ENCODE data around the gene TAGLN2.
A peak's percentile ranks its signal among the peaks of the same experiment; 100 is the strongest.

TAGLN2 gene

GRCh38 chr1:159924791-159925718 is at the start of gene TAGLN2:
TAGLN2 (minus strand) TSS chr1:159925507; CDS start chr1:159920509, 4,998 bp downstream.
- DNase-seq (ENCODE audit: low read depth in 1 of 2, low spot score in 1 of 2), result peak; percentile 79 to 86

DNA sequence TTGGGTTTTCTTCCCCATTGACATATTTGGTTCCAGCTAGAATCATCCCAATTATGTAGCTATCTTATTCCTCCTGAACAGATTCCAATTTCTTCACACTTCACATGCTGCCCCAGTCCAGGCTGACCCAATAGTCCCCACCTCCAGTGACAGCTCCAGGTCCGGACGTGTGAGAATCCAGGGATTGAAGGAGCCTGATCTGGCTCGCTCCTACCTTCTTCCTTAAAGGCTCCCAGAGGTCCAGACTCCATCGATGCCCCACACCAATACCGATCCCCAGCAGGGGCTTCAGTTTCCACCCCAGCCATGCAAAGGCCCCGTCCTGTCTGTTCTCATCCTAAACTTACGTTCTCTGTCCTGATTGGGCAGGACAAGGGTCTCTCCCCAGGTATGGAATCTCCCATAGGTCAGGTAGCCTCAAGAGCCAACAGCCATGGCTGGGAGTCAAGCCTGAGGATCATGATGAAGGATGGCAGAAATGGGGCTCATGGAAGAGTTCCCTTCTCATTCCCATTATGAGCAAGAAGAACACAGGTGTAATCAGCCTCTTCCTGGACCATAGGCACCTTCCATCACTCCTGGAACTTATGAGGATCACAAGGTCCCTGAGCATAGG is 49.2 kb upstream of the TAGLN2 start:
- DNase-seq (ENCODE audit: low read depth in 1 of 2, low spot score in 1 of 2), result no peak

DNA sequence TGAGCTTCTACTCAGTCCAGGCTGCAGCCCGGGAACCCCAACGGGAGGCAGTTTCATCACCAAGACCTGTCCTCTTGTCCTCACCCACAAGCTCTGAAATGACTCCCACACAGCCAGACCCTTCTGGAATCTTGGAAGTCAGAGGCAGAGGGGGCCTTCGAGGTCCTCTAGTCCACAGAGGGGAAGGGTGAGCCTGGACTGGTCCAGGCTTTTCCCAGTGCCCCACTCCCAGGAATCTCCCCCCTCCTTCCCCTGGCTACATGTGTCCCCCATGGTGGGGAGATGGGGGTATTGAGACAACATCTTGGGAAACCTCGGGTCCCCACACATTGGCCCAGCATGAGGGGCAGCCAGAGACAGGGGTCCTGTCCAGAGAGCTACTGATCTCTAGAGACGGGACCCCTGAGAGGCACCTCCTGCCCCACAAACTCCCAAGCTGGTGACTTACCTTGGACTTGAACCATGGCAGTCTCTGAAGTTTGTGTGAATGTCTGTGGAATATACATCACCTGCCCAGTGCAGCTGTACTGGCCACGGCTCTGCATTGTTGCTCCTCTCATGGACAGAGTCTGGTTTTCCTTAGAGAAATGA is 48.1 kb upstream of the TAGLN2 start:
- DNase-seq (ENCODE audit: low read depth in 1 of 2, low spot score in 1 of 2), result no peak

DNA sequence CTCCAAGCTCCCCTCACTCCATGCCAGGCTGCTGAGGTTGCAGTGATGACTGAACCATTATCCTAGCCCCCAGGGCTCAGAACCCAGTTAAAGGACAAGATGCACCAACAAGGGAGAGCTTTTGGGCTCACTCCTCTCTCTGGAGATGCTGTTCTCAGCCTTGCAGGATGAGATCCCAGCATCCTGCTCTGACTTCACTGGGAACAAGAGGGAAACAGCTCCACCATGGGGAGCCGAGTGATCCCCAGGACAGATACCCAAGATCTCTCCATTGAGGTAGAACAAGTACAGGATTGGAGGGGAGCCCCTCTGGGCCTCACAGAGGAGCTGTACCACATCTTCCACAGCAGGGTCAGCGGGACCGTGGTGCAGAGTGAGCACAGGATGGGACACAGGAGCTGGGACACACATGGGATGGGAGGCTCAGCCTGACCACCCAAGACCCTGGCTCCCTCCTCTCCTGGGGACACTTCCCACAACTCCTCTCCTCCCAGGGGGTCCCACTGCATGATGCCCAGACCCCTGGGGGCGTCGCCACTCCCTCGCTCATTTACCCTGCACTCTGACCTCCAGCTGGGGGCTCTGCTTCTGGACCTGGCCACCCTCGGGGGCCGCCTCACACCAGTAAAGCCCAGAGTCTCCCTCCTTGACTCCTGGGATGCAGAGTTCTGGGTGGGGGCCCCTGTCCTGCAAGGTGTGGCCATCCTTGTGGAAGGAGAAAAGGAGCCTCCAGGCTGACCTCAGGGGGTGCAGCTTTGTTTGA is 47.3 kb upstream of the TAGLN2 start:
- no peak for DNase-seq (ENCODE audit: low read depth in 1 of 2, low spot score in 1 of 2)

DNA sequence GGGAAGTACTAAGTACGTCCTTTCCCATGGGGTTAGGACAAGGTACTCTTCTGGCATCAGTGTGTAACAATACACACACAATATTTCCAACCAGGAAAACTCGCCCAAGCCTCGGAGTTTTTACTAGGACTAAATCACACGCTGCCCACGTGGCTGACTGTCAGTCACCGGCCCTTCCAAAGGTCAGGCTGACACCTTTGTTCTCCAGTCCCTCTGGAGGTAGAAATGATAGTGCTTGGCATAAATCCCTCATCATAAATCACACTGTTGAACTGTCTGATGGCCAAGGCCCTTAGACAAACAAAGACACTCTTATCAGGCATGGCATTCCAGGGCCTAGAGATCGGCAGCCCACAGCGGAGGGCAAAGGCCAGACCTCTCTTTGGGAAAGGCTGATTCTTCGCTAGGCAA is 45.6 kb upstream of the TAGLN2 start:
- DNase-seq (ENCODE audit: low read depth in 1 of 2, low spot score in 1 of 2), result no peak

GRCh38 chr1:159968901-159969300 is 43.6 kb upstream of the TAGLN2 start:
- no peak for DNase-seq (ENCODE audit: low read depth in 1 of 2, low spot score in 1 of 2)

GRCh38 chr1:159965263-159965662 is 40.0 kb upstream of the TAGLN2 start:
- DNase-seq (ENCODE audit: low read depth in 1 of 2, low spot score in 1 of 2), result no peak

- DNase-seq (ENCODE audit: low read depth in 1 of 2, low spot score in 1 of 2), result no peak
Observed at GRCh38 chr1:159964144-159964543, 38.8 kb upstream of the TAGLN2 start.

- DNase-seq (ENCODE audit: low read depth in 1 of 2, low spot score in 1 of 2), result no peak
Observed at GRCh38 chr1:159962176-159962575, 36.9 kb upstream of the TAGLN2 start.

- no peak for DNase-seq (ENCODE audit: low read depth in 1 of 2, low spot score in 1 of 2)
Observed at GRCh38 chr1:159961636-159962035, 36.3 kb upstream of the TAGLN2 start.

DNA sequence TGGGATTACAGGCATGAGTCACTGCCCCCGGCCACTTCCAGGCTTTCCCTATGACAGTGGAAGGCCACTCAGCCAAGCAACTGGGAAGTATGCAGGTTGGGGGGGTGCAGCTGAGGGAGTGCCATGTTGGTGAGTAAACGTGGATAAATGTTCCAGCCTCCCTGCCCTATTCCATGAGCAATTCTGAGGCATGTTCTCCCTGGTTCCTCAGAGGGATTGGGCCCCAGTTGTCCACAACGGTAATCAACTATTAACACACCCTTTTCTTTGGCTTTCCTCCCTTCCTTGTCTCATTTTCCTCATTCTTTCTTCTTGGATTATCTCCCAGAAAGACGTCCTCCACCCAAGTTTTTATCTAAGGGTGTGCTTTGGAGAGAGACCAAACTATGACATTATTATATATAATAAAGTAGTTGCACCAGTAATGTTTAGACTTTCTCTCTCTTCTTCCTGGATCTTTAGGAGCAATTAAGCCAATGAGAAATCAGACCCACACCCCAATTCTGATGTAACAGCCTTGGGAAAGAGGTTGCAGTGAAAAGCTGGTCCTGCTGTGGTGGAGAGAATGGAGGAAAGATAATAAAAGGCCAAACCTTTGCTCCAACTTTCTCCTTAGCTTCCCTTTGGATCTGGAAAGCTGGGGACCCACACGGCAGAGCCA is 35.5 kb upstream of the TAGLN2 start:
- DNase-seq (ENCODE audit: low read depth in 1 of 2, low spot score in 1 of 2), result no peak

GRCh38 chr1:159959451-159959850 is 34.1 kb upstream of the TAGLN2 start:
- no peak for DNase-seq (ENCODE audit: low read depth in 1 of 2, low spot score in 1 of 2)

DNA sequence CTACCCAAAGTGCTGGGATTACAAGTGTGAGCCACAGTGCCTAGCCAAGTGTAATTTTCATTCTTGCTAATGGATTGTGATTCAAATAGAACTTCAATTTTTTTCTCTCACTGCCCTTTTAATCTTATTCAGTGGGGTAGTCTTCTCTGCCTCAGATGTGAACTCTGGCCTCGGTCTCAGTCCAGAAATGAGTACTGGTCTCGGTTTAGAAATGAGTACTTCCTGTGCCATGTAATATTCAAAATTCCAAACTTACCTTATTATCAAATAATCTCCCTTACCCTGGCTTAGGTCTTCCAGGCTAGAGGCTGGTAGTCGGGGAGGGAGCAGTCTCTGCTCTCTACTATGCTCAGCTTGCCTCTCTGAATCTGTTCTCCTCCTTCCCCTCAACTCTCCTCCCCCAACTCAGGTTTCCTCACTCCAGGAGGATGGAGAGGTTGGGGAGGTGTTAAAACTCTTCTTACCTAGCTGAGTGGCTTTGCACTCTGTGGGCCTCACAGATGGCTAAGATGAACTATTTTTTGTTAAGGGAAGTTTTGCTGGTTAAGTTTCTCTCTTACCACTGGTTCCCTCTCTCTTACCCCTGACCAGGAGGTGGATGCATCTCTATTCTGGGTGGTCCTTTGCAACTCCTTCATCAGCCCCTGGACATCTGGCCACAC is 33.5 kb upstream of the TAGLN2 start:
- DNase-seq (ENCODE audit: low read depth in 1 of 2, low spot score in 1 of 2), result no peak

DNA sequence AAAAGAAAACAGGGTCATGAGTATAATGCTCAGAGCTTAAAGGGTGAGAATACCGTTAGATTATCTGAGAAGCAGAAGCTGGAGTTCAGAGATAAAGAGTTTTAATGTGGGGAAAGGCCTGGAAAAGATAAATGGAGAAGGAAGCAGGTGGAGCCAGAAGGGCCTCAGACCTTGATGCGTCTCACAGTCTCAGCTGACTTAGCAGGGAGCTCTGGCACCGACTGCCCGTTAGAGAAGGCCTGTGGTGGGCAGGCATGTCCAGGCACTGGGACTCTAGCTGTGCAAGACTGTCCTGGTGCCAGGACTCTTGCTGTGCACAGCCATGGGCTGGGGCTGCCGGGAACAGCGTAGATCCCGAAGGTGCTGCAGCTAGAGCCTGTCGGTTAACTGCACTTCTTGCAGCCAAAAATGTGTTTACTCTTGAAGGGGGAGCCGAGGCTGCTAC is 32.5 kb upstream of the TAGLN2 start:
- no peak for DNase-seq (ENCODE audit: low read depth in 1 of 2, low spot score in 1 of 2)

GRCh38 chr1:159955456-159955855 is 30.1 kb upstream of the TAGLN2 start:
- DNase-seq (ENCODE audit: low read depth in 1 of 2, low spot score in 1 of 2), result no peak

- no peak for DNase-seq (ENCODE audit: low read depth in 1 of 2, low spot score in 1 of 2)
Observed at GRCh38 chr1:159953536-159954515, 28.5 kb upstream of the TAGLN2 start, which contains the start of gene SLAMF9. SLAMF9 (minus strand) TSS chr1:159954237; CDS start chr1:159954137, 100 bp downstream.

DNA sequence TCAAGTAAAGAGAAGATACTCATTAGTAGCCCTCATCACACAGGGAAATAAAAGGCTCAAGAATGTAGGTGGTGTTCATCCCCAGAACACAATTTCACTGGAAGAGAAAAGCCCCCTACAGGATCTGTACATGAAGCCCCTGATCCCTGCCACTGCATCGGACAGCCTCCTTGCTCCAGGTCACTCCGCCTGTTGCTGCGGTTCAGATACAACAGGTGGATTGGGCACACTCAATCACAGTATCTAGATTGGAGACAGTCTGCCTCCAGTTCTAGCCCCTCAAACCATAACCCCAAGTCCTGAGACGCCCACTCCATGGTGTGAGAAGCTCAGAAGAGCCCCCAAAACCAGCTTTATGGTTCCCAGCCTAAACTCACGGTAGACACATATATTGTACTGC is 27.6 kb upstream of the TAGLN2 start:
- no peak for DNase-seq (ENCODE audit: low read depth in 1 of 2, low spot score in 1 of 2)

DNA sequence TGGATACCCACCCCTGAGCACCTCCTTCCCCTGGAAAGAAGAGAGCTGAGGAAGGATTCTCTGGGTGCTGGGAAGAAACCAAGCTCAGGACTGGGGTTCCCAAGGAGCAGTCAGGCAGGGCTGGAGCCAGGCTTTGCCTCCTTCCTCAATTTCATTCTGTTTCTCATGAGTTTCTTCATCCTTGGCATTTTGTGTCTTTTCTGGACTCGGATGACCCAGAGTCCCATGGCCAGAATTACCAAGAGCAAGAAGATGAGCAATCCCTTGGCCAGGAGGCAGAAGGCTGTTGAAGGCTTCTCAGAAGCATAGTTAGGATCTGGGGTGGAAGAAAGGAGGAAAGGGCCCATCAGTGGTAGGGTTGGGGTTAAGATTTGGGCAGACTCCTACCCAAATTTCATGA is 26.2 kb upstream of the TAGLN2 start:
- DNase-seq (ENCODE audit: low read depth in 1 of 2, low spot score in 1 of 2), result no peak

DNA sequence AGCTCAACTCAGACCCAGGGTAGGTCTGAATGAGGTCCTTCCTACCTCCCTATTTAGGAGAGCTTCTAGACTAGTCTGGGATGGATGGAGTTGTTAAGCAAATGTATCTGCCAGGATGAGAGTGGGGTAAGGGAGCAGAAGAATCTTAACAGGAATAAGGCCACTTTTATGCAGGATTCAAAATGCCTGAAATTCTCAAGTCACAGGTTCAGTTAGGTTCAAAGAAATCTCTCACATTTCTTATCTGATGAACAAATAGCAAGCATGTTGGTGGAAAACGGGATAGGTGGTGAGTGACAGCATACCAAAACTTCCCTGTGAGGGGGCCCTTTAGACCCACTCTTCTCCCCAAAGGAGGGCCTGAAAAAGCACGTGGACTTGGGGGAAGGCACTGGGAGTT is 25.7 kb upstream of the TAGLN2 start:
- no peak for DNase-seq (ENCODE audit: low read depth in 1 of 2, low spot score in 1 of 2)

Data from activated CD4-positive, alpha-beta T cell treated with anti-CD3 and anti-CD28 coated beads, Interleukin-2, amount 50 U/mL, for 24 hours (primary cell).